ENCODE measurements around the gene IL13.

- no peak for TF ChIP-seq EZH2phosphoT487 (IDR thresholded peaks at IDR 0.05; ENCODE audit: insufficient read depth, low read depth)
- no peak for TF ChIP-seq EZH2 (IDR thresholded peaks at IDR 0.05; ENCODE audit: insufficient read depth, poor library complexity, severe bottlenecking)
Measured at GRCh38 chr5:132635873-132636272, 22.1 kb upstream of the IL13 start.
